Esophagus mucosa (tissue), 1 donor: Measurements from ENCODE around the gene TAF10. TPM values are rescaled to one million over a fixed set of nuclear protein-coding genes. Genes with fewer than 3 reads are reported as not detected.

Experiments used
- ATAC-seq: fragments of 200-7000 bp; cut with Tn5 transposase; one replicate; pipeline ENCODE4 v1.9.1; 2020
- total RNA-seq: library from RNA; stranded (reverse); gene quantifications from one replicate; pipeline ENCODE4 v1.2.4, GENCODE V29; 2023
- donor health status: DM: yes; HTN: yes; CAD: no.

Gene TAF10
- total RNA-seq, 1 donor from 2014 or later, result 101 TPM

DNA sequence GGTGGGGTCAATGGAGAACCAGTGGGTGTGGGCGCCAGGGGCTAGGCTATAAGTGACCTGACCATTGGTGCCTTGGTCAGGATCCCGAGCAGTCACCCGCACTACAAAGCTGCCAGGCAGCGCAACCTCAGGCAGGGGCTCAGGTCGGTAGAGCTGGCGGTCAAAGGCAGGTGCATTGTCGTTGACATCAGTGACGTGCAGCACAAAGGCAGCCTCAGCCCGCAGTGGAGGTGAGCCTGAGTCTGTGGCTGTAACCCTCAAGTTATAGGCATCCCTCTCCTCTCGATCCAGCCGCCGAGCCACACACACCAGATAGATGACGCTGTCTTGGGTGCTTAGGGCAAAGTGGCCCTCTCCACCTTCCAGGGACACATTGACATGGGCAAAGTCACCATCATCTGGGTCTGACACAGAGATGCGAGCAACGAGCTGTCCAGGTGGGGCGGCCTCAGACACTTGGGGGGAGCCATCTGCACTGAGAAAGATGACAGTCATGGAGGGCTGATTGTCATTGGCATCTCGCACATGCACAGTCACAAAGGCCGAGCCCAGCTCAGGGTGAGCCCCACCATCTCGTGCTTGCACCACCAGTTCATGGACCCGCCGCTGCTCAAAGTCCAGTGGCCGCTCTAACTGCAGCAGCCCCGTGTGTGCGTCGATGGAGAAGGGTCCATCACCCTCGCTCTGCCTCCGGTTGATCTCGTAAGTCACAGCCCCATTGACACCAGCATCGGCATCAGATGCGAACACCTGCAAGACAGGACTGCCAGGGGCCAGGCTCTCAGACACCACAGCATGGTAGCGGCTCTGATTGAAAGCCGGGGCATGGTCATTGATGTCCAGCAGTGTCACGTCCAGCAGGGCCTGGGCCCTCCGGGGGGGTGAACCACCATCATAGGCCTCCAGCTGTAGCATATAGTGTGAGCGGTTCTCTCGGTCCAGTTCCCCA, 28.3 kb upstream of the TAF10 start:
- no peak for ATAC-seq

DNA sequence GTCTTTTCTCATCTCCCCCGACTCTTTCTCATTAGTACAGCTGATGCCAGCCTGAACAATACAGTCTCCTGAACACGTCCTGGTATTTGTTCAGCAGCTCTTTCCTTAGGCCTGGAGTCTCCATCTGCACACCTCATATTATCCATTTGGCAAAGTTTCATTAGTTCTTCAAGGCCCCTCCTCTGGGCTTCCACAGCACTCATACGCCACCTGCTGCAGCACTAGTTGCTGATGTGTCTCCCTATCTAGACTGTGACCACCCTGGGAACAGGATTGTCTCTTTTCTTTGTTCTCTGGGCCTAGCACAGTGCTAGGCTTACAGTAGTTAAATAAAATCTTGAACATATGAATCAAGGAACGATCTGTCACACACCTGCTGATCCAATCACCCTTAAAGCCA, 26.4 kb upstream of the TAF10 start:
- ATAC-seq, result no peak

DNA sequence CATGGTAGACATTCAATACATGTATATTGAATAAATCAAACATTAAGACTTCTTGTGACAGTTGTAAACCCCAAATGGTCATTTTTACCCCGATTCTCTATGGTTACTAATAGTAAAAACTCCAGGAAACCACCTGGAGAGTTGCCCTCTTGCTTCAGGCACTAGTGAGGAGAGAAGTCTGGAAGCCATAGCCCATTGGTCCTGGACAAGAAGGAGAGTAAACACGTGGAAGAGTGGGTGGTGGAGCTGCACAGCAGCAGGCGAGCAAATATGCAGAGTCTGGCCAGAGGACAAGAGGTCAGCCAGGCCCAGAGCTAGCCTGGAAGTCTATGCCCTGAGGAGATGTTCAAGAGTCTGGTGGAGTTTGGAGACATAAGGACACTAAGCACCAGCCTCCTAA, 25.9 kb upstream of the TAF10 start:
- ATAC-seq, result no peak

DNA sequence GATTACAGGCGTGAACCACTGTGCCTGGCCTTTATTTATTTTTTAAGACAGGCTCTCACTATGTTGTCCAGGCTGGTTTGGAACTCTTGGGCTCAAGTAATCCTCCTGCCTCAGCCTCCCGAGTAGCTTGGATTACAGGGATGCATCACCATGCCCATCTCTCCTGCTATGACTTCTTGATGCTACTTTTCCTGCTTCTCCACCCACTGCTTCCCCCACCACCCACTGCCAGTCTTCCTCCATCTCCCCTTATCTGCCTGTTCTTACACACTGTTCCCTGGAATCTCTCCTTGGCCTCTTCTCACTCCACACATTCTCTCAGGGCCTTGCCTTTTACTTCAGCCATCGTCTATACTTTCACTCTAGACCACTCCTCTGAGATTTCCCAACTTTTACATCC, 24.5 kb upstream of the TAF10 start:
- ATAC-seq, result no peak

DNA sequence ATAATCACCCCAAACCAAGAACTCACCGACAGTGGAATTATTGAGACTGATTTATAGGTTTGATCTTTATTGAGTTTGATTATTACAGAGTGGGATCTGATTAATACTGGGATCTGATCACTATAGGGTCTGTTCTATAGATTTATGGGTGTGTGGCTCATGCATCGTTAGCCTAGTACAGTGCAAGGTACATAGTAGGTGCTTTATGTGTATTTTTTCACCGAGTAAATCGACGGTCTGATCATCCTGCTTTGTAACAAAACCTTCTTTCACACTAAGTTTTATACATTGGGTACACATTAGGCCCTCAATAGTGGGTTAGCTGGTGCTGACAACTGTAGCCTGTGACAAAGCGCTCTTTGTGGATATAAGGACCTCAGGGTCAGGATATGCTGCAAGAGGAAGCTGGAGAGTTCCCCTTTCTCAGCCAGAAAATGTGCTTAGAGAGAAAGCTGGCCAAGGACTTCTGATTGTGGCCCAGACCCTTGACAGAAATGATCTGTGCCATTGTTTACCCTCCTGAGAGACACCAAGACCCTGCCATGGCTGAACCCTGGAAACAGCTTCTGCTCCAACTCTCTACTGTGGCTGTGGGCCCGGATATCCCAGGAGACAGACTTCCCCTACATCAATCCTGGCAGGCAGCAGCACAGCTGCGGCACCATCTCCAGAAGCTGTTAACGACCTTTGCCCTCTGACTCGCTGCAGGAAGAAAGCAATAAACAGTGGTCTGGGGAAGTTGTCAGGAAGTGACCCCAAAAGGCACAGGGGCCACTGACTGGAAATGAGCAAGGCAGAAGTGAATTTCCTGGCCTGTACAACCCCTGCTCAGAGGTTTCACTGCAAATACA, 23.3 kb upstream of the TAF10 start:
- peak; percentile 46 for ATAC-seq

DNA sequence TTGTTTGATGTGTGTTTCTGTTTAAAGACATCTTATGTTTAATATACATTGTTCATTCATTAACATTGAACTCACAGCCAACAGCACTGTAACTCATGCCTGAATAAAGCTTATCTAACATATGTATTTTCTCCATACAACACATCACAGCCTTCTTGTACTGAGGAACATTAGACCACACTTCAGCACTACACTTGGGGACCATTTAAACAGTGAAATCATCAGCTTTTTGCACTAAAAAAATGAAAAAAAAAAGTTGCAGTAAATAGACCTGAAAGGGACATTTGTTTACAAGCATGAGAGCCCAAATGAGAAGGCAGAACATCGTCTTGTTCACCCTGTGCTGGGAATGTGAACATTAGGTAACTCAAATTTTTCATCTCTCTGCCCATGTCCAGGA, 22.5 kb upstream of the TAF10 start:
- ATAC-seq, result no peak

DNA sequence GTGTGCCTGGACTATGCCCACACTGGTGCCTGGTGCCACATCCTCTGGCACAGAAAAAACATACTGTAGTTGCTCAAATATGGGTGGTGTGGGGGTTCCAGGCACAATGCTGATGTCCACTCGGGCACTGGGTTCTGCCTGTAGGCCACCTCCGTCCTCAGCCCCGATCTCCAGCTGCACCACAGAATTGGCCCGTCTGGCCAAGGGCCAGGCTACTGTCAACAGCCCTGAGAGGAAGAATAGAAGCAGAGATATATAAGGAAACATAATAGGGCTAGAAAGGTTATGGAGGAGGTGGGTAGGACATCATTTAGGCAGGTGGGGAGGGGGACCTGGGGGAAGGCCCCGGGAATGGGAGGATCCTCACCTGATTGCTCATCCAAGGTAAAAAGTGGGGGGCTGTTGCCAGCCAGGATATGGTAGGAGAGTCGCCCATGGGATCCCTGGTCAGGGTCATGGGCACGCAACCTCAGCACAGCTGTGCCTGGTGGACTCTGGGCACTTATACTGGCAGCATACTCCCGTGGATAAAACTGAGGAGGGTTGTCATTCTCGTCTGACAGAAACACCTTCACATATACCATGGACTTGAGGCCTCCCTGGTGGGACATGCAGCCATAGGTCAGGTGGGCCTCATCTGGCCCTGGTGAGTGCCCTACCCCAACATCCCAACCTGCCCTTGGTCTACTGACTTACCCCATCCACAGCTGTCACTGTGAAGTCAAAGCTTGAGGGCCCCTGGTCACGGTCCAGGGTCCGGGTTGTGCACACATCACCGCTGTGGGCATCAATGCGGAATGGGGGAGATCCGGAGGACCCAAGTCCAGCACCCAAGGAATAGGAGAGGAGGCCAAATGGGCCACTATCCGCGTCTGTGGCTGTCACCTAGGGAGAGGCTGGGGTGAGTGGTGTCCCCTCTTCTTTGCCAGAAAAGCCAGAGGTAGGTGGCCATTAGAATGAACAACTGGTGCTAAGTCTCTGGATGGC, 21.7 kb upstream of the TAF10 start:
- no peak for ATAC-seq

DNA sequence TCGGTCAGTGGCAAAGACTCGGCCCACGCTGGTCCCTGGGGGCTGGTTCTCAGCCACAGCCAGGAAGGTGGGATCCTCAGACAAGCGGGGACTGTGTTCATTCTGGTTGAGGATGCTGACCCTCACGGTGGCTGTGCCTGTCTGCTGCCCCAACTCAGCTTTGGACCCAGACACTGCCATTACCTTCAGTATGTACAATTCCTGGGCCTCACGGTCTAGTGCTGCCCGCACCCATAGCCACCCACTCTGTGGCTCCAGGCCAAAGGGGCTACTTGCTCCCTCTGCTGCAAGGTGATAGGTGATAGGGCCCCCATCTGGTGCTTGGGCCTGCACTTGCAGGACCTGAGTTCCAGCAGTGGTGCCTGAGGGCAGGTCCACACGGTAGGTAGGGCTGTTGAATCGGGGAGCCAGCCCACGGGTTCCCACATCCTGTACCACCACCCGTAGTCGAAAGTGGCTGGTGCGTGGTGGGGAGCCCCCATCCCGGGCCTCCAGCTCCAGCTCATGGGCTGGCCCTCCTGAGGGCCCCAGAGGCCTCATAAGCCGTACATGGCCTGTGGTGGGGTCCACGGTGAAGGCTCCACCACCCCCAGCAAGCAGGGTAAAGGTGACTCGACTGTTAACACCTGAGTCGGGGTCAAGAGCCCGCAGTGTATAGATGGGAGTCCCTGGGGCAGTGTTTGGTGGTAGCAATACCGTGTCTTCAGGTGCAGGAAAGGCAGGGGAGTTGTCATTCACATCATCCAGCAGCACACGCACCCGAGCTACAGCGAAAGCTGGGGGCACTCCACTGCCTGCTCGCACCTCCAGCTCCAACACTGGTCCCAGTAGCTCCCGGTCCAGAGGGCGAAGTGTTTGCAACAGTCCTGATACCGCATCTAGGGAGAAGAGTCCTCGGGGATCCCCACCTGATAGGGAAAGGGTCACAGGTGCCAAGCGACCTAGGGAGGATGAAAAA, 20.4 kb upstream of the TAF10 start:
- no peak for ATAC-seq

DNA sequence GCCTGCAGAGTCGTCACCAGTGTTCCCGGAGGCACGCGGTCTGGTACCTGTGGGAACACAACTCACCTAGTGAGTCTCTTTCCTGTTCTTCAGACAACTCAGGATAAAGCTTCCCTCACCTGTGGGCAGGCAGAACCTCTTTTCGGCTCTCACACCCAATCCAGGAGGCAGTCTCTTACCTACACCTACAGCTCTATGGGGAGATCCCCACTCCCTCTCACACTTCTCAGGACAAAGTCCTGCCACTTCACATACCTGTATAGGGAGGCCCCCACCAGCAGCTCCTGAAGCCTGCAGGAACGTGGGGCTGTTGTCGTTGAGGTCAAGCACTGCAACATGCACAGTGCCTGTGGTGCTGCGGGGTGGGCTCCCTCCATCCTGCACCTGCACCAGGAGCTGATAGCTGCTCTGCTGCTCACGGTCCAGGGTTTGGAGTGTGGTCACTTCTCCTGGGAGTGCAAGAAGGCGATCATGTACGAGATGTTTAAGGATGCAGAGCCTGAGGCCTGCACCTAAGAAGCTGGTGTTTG, 19.4 kb upstream of the TAF10 start:
- ATAC-seq, result no peak

DNA sequence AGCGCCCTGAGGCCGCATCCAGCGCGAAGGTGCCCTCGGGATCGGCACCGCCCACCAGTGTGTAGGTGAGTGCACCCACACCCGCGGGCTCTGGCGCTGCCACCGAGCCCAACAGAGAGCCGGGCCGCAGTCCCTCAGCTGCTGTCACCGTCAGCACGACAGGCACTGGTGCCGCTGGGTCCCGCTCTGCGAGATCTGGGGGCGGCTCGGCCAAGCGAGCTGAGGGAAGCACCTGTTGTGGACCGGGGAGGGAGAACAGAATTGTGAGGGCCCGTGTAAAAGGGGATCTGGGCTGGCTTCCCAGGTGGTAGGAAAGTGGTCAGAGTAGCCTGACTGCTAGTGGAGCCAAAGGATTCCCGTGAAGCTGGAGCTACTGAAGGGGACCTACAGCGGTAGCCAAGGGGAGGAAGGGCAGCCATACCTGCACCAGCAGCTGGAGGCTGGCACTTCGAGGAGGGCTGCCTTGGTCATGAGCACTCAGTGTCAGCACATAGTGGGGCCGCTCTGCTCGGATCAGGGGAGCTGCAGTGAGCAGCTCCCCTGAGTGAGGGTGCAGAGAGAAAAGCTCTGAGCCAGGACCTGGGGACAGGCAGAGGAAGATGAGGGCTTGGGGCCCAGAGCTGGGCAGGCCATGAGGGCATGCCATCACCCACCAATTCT, 18.7 kb upstream of the TAF10 start:
- ATAC-seq, result no peak

DNA sequence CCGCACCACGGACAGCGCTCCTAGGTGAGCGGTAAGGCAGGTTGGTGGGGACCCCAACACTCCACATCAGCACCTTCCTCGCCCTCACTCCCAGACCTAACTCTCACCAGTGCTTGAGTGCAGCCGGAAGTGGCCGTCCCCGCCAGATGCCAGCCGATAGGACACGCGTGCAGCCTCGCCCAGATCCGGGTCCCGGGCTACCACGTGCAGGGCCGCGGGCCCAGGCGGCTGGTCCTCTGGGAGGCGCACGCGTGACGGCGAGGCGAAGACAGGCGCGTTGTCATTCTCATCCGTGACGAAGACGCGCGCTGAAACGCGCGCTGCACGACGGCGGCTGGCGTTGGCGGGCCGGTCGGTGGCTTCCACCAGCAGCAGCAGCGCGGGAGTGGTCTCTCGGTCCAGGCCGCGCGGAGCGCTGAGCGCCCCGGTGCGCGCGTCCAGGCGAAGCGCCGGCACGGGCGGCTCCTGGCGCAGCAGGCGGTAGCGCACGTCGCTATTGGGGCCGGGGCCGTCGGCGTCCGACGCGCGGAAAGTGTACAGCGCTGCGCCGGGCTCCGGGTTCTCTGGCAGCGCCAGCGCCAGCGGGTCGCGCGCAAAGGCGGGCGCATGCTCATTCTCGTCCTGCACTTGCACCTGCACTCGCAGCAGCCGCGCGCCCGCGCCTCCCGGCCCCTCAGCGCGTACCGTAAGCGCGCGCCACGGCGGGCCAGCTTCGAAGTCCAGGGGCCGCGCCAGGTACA, 18.0 kb upstream of the TAF10 start:
- no peak for ATAC-seq

DNA sequence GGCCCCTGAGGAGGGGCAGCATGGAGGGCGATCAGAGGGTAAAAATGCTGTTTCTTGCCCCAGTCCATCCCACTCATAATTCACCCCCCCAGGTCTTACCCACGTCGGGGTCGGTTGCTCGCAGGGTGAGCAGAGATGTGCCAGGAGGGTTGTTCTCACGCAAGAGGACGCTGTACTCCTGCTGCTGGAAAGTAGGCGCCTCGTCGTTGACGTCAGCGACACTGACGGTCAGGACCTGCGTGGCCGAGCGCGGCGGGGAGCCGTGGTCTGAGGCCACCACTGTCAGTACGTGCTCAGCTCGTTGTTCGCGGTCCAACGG, 17.5 kb upstream of the TAF10 start:
- ATAC-seq, result no peak

DNA sequence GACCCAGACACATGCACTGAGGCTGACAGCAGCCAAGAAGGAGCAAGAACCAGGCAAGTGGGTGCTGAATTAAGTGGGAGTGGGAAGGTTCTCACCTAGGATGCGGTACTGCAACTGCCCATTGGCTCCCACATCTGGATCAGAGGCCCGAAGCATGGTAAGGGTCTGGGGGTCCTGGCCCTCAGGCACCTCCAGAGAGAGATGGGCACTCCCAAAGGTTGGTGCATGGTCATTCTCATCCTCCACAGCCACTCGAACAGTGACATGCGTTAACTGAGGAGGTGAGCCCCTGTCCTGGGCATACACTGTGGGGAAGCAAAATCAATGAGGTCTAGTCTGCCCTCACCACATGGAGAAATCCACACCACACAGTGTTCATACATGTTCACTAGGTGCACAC, 16.5 kb upstream of the TAF10 start:
- no peak for ATAC-seq

DNA sequence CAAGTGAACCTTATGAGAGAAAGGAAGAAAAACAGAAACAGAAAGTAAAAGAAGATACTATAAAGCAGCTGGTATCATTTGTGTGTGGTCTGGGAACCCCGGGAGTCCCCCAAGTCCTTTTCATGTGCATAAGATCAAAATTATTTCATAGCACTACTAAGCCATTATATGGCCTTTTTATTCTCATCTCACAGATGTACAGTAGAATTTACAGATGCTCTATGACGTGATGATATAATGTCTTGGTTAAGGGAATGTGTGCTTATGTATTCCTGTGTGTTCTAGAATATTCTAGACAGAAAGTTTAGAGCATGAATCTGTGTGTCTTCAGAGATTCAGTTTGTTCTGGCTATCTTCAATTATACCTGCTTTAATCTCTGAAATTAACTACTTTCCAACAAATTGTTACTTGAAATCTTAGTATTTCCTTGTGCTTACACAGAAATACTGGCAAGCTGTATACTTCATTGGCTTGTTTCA, 15.8 kb upstream of the TAF10 start:
- no peak for ATAC-seq

DNA sequence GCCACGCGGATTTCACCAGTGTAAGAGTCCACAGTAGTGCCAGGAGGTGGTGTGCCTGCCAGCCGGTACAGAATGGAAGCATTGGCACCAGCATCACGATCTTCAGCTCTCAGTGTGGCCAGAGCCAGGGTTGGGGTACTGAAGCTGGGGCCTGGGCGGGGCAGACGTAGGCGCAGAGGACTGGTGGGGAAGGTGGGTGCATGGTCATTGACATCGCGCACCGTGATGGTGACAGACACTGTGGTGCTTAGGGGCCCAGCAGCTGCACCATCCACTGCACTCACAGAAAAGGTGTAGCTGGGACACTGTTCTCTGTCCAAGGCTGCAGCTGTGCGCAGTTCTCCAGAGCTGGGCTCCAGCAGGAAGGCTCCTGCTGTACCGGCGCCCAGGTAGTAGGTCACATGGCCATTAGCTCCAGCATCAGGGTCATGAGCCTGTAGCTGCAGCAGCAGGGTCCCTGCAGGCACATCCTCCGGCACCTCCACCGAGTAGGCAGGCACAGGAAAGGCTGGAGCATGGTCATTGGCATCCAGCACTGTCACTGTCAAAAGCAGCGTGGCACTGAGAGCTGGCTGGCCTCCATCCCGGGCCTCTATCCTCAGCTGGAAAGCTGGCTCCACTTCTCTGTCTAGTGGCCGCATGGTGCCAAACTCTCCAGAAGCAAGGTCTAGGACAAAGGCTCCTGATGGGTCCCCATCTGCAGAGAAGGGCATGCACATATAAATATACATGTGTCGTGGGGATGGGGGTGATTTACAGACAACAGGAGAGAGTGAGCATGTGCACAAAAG, 15.2 kb upstream of the TAF10 start:
- ATAC-seq, result no peak

DNA sequence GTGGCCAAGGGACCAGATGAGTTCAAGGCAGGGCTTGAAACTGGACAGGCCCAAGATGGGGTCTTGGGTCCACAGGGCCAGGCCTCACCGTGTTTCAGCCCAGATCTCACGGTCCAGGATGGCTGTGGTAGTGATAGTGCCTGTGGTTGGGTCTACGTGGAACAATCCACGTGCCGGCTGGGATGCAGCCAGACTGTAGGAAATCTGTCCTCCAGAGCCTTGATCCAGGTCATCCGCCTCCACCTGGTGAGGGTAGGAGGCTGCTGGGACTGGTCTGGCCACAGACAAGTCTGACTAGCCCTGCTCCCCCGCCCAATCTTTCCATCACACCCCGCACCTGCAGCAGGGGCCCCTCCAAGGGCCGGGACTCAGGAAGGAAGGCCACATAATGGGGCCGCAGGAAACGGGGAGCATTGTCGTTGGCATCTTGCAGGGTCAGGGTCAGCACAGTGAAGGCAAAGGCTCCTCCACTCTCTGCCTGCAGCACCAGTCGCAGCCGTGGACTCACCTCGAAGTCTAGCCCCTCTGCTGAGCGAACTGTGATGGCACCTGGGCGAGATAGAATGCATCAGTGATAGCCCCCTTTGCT, 13.9 kb upstream of the TAF10 start:
- ATAC-seq, result no peak

DNA sequence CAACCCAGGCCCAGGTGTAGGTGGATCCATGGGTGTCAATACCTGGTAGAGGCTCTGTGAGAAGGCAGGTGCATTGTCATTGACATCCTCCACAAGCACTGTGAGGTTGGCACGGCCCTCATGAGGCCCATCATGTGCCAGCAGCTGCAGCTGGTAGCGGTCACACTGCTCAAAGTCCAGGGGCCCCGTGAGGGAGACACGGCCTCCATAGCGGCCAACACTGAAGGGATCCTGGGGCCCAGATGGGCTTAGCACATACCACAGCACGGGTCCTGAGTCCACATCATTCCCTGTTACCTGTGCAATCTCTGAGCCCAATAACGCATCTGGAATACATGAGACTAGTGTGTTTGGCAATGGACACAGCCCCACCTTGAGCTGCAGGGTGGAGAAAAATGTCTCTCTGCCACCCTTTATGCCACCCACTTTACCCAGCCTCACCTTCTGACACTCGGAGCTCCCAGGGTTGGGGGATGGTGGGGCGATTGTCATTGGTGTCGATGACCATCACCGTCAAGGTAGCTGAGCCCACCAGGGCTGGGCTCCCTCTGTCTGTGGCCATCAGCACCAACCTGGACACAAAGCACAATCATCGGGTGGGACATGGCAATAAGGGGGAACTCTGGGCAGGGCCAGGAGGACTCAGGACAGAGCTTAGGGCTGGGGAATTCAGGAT, 13.3 kb upstream of the TAF10 start:
- ATAC-seq, result no peak
